WTC11 (cell line): ENCODE results near the gene RIC8B. TPM values are rescaled to one million over a fixed set of nuclear protein-coding genes. Genes with fewer than 3 reads are reported as not detected.
A peak's percentile ranks its signal among the peaks of the same experiment; 100 is the strongest.

Experiments
- ATAC-seq: fragments of 200-7000 bp; cut with Tn5 transposase; 2 replicates; pipeline ENCODE4 v1.10.0; 2021; ENCODE audit warnings: mild to moderate bottlenecking, moderate library complexity
- CTCF ChIA-PET: fragments of 300-600 bp; sonication (Branson Sonifier 250); formaldehyde crosslinking; loops from one replicate; lab custom pipeline; 2021; ENCODE audit warnings: antibody characterized with exemption; lab: Charles Lee
- POLR2A ChIA-PET: fragments of 350-600 bp; sonication (Branson Sonifier 250); formaldehyde crosslinking; loops from one replicate; lab custom pipeline; 2021; ENCODE audit warnings: antibody characterized with exemption; lab: Charles Lee
- DNase-seq: peaks from one replicate; pipeline ENCODE4 v3.0.0; 2021; ENCODE audit warnings: low spot score
- H3K27ac Mint-ChIP-seq: 2 replicates; pipeline ENCODE4 v1.8.0; 2021; ENCODE audit warnings: mixed read lengths
- H3K27me3 Mint-ChIP-seq: 2 replicates; pipeline ENCODE4 v1.8.0; 2021; ENCODE audit warnings: low read depth, mild to moderate bottlenecking, moderate library complexity, mixed read lengths
- H3K36me3 Mint-ChIP-seq: 2 replicates; pipeline ENCODE4 v1.8.0; 2021; ENCODE audit warnings: mixed read lengths
- H3K4me1 Mint-ChIP-seq: 2 replicates; pipeline ENCODE4 v1.8.0; 2022; ENCODE audit warnings: mixed read lengths
- H3K4me3 Mint-ChIP-seq: 2 replicates; pipeline ENCODE4 v1.8.0; 2021; ENCODE audit warnings: mild to moderate bottlenecking, moderate library complexity, mixed read lengths
- H3K9me3 Mint-ChIP-seq: 2 replicates; pipeline ENCODE4 v1.8.0; 2021; ENCODE audit warnings: mixed read lengths
- ATF1 ChIP-seq: sonication (generic); formaldehyde crosslinking; IDR thresholded peaks from 2 replicates; pipeline ENCODE4 v1.8.1; 2023; ENCODE audit warnings: mild to moderate bottlenecking, moderate library complexity, missing genetic modification reagents
- CREB1 ChIP-seq: sonication (generic); formaldehyde crosslinking; IDR thresholded peaks from 2 replicates; pipeline ENCODE4 v1.8.0; 2023; ENCODE audit warnings: mild to moderate bottlenecking, missing genetic modification reagents
- ESRRA ChIP-seq: sonication (generic); formaldehyde crosslinking; IDR thresholded peaks from 2 replicates; pipeline ENCODE4 v1.8.1; 2022; ENCODE audit warnings: mild to moderate bottlenecking, missing genetic modification reagents, borderline replicate concordance
- FOXJ3 ChIP-seq: sonication (generic); formaldehyde crosslinking; IDR thresholded peaks from 2 replicates; pipeline ENCODE4 v1.9.0; 2021; ENCODE audit warnings: missing genetic modification reagents, mild to moderate bottlenecking, borderline replicate concordance
- HMGA2 ChIP-seq: fragments of 250-450 bp; sonication (Bioruptor Pico); IDR thresholded peaks from 2 replicates; pipeline ENCODE4 v1.4.0; 2021; ENCODE audit warnings: mild to moderate bottlenecking, moderate library complexity
- IRF2 ChIP-seq: sonication (generic); formaldehyde crosslinking; IDR thresholded peaks from 2 replicates; pipeline ENCODE4 v1.8.0; 2022; ENCODE audit warnings: low read depth, missing genetic modification reagents, borderline replicate concordance
- JAZF1 ChIP-seq: fragments of 250-450 bp; sonication (Bioruptor Pico); IDR thresholded peaks from 2 replicates; pipeline ENCODE4 v1.9.0; 2021; ENCODE audit warnings: moderate library complexity, mild to moderate bottlenecking, inconsistent platforms
- MLX ChIP-seq: sonication (generic); formaldehyde crosslinking; IDR thresholded peaks from 2 replicates; pipeline ENCODE4 v1.8.1; 2023; ENCODE audit warnings: mild to moderate bottlenecking, missing genetic modification reagents, moderate library complexity
- MYBL2 ChIP-seq: sonication (generic); formaldehyde crosslinking; IDR thresholded peaks from 2 replicates; pipeline ENCODE4 v1.8.1; 2023; ENCODE audit warnings: mild to moderate bottlenecking, moderate library complexity, missing genetic modification reagents
- SMAD3 ChIP-seq: sonication (generic); formaldehyde crosslinking; IDR thresholded peaks from 2 replicates; pipeline ENCODE4 v1.8.0; 2022; ENCODE audit warnings: missing genetic modification reagents, mild to moderate bottlenecking, borderline replicate concordance
- SMAD4 ChIP-seq: sonication (generic); formaldehyde crosslinking; IDR thresholded peaks from 2 replicates; pipeline ENCODE4 v1.8.0; 2022; ENCODE audit warnings: mild to moderate bottlenecking, missing genetic modification reagents
- TP53 ChIP-seq: sonication (generic); formaldehyde crosslinking; IDR thresholded peaks from 2 replicates; pipeline ENCODE4 v1.8.1; 2023; ENCODE audit warnings: mild to moderate bottlenecking, missing genetic modification reagents
- ZBTB43 ChIP-seq: sonication (generic); formaldehyde crosslinking; IDR thresholded peaks from 2 replicates; pipeline ENCODE4 v1.8.1; 2023; ENCODE audit warnings: mild to moderate bottlenecking, missing genetic modification reagents
- ZMAT4 ChIP-seq: fragments of 250-450 bp; sonication (Bioruptor Pico); IDR thresholded peaks from 2 replicates; pipeline ENCODE4 v1.9.0; 2021; ENCODE audit warnings: mild to moderate bottlenecking
- ZNF121 ChIP-seq: sonication (generic); formaldehyde crosslinking; IDR thresholded peaks from 2 replicates; pipeline ENCODE4 v1.8.0; 2023; ENCODE audit warnings: missing genetic modification reagents
- ZNF232 ChIP-seq: sonication (generic); formaldehyde crosslinking; IDR thresholded peaks from 2 replicates; pipeline ENCODE4 v1.8.0; 2022; ENCODE audit warnings: mild to moderate bottlenecking, missing genetic modification reagents
- ZNF396 ChIP-seq: fragments of 250-450 bp; sonication (Bioruptor Pico); IDR thresholded peaks from 2 replicates; pipeline ENCODE4 v1.8.0; 2021; ENCODE audit warnings: mild to moderate bottlenecking, moderate library complexity, borderline replicate concordance
- ZNF416 ChIP-seq: fragments of 250-450 bp; sonication (Bioruptor Pico); IDR thresholded peaks from 2 replicates; pipeline ENCODE4 v1.9.0; 2021; ENCODE audit warnings: mild to moderate bottlenecking, inconsistent platforms
- total RNA-seq: library from RNA; stranded (reverse); gene quantifications from 3 replicates; pipeline ENCODE4 v1.2.3, GENCODE V29; 2021

The RIC8B gene
- total RNA-seq, 1 experiment from 2014 or later = 20.2 TPM

- no peak for TF ChIP-seq ATF1 (CRISPR knock-in tag)
- peak; percentile 80; the same call in 1 of the 2 replicates for TF ChIP-seq ZNF121 (CRISPR knock-in tag)
- TF ChIP-seq, all 79 proteins: peak for 1
- DNase-seq (no peak), ATAC-seq (no peak)
- ChIA-PET POLR2A (no interaction called here), CTCF (no interaction called here)
- no peak overlapping the region for H3K27ac Mint-ChIP-seq
- no peaks in the 10 kb centered on the region for H3K27me3 Mint-ChIP-seq
- H3K9me3 Mint-ChIP-seq = no peaks in the 10 kb centered on the region
- H3K4me1 Mint-ChIP-seq = peaks cover 64% of the 10 kb centered on the region
- peak overlapping the region; percentile 91 for H3K4me3 Mint-ChIP-seq
- H3K36me3 Mint-ChIP-seq = no peaks in the 10 kb centered on the region; the same call in 1 of the 2 replicates
Measured at GRCh38 chr12:106776897-106777296, 2.4 kb downstream of the RIC8B start.

GRCh38 chr12:106780010-106780631, 5.6 kb downstream of the RIC8B start:
- Mint-ChIP-seq H3K9me3 (no peaks in the 10 kb centered on the region), H3K27ac (peak overlapping the region; percentile 78; the same call in 1 of the 2 replicates), H3K27me3 (no peaks in the 10 kb centered on the region), H3K4me3 (no peak overlapping the region), H3K36me3 (peaks cover 13% of the 10 kb centered on the region), H3K4me1 (peaks cover 70% of the 10 kb centered on the region)
- ChIA-PET CTCF (no interaction called here), POLR2A (no interaction called here)
- TF ChIP-seq ZNF396 (CRISPR knock-in tag) (no peak), TP53 (CRISPR knock-in tag) (no peak), ZBTB43 (CRISPR knock-in tag) (no peak), JAZF1 (CRISPR knock-in tag) (no peak), SMAD3 (CRISPR knock-in tag) (no peak), SMAD4 (CRISPR knock-in tag) (no peak), FOXJ3 (CRISPR knock-in tag) (no peak), ZNF232 (CRISPR knock-in tag) (no peak), IRF2 (CRISPR knock-in tag) (no peak), HMGA2 (CRISPR knock-in tag) (no peak)
- DNase-seq (no peak), ATAC-seq (no peak)

DNA sequence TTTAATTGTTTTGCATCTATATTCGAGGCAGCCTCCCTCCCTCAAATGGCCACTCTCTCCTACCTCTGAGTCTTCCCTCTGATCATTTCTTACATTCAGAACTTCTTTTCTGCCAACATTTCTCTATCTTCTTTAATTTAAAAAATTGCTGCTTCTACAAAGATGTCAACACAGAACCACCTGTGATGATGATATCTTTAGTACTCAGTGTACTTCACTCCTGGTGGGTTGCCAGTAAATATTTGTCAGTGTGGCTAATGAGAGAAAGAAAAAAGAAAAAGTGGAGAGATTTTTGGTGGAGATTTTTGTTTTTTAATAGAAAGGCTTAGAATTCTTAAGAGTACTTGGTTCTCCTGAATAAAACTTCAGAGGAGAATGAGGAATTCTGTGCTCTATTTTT, 8.1 kb downstream of the RIC8B start:
- no peak for TF ChIP-seq ZMAT4 (CRISPR knock-in tag)
- Mint-ChIP-seq H3K9me3 (peaks cover 5% of the 10 kb centered on the region), H3K4me3 (no peak overlapping the region), H3K27me3 (no peaks in the 10 kb centered on the region), H3K36me3 (peaks cover 28% of the 10 kb centered on the region), H3K27ac (peak overlapping the region; percentile 11; the same call in 1 of the 2 replicates), H3K4me1 (peaks cover 51% of the 10 kb centered on the region)
- POLR2A ChIA-PET = no interaction called here
- no peak for ATAC-seq
- no peak for DNase-seq
- CTCF ChIA-PET = interaction anchor here (0.8 kb wide), 1 partner anchor 60 kb away, joined by 3 read pairs; no protein-coding TSS in a partner anchor

GRCh38 chr12:106783515-106783914, 9.0 kb downstream of the RIC8B start:
- H3K9me3 Mint-ChIP-seq = peaks cover 12% of the 10 kb centered on the region
- ChIA-PET CTCF (interaction anchor here (0.8 kb wide), 1 partner anchor 61 kb away, joined by 3 read pairs; no protein-coding TSS in a partner anchor), POLR2A (no interaction called here)
- no peak overlapping the region for H3K4me3 Mint-ChIP-seq
- H3K36me3 Mint-ChIP-seq = peaks cover 37% of the 10 kb centered on the region
- DNase-seq (no peak), ATAC-seq (no peak)
- peak overlapping the region; percentile 12; the same call in 1 of the 2 replicates for H3K27ac Mint-ChIP-seq
- TF ChIP-seq MLX (CRISPR knock-in tag) (no peak), CREB1 (CRISPR knock-in tag) (no peak), MYBL2 (CRISPR knock-in tag) (no peak), ZNF416 (CRISPR knock-in tag) (no peak), ESRRA (CRISPR knock-in tag) (no peak)
- H3K27me3 Mint-ChIP-seq = no peaks in the 10 kb centered on the region
- peaks cover 44% of the 10 kb centered on the region for H3K4me1 Mint-ChIP-seq
